Measurements from ENCODE around the gene GPATCH2.

GPATCH2 gene

GRCh38 chr1:217630711-217631591, at the start of gene GPATCH2, which contains the start of gene SPATA17:
Gene GPATCH2, minus strand, starts transcription at chr1:217631090. Its CDS starts 119 bp downstream, at chr1:217630971.
Gene SPATA17, plus strand, starts transcription at chr1:217631344. Its CDS starts 35 bp downstream, at chr1:217631379.
- DNase-seq (ENCODE audit: low spot score): peak; percentile 79

GRCh38 chr1:217674028-217674729, 43.3 kb upstream of the GPATCH2 start:
- DNase-seq (ENCODE audit: low spot score): peak; percentile 9

- peak; percentile 22 for DNase-seq (ENCODE audit: low spot score)
Observed at GRCh38 chr1:217673387-217673786, 42.5 kb upstream of the GPATCH2 start.

GRCh38 chr1:217668351-217668940, 37.6 kb upstream of the GPATCH2 start:
- no peak for DNase-seq (ENCODE audit: low spot score)

- no peak for DNase-seq (ENCODE audit: low spot score)
Observed at GRCh38 chr1:217661407-217661806, 30.5 kb upstream of the GPATCH2 start.

GRCh38 chr1:217660353-217661062, 29.6 kb upstream of the GPATCH2 start:
- no peak for DNase-seq (ENCODE audit: low spot score)

GRCh38 chr1:217650674-217651073, 19.8 kb upstream of the GPATCH2 start:
- DNase-seq (ENCODE audit: low spot score): no peak

GRCh38 chr1:217647791-217648190, 16.9 kb upstream of the GPATCH2 start:
- no peak for DNase-seq (ENCODE audit: low spot score)

GRCh38 chr1:217642455-217642854, 11.6 kb upstream of the GPATCH2 start:
- no peak for DNase-seq (ENCODE audit: low spot score)

- DNase-seq (ENCODE audit: low spot score): no peak
Observed at GRCh38 chr1:217627431-217627830, 3.5 kb downstream of the GPATCH2 start.

GRCh38 chr1:217626321-217626720, 4.6 kb downstream of the GPATCH2 start:
- no peak for DNase-seq (ENCODE audit: low spot score)

- no peak for DNase-seq (ENCODE audit: low spot score)
Observed at GRCh38 chr1:217622042-217622441, 8.8 kb downstream of the GPATCH2 start.

GRCh38 chr1:217620814-217621213, 10.1 kb downstream of the GPATCH2 start:
- DNase-seq (ENCODE audit: low spot score): no peak

GRCh38 chr1:217617126-217617525, 13.8 kb downstream of the GPATCH2 start:
- no peak for DNase-seq (ENCODE audit: low spot score)

- no peak for DNase-seq (ENCODE audit: low spot score)
Observed at GRCh38 chr1:217614200-217614712, 16.6 kb downstream of the GPATCH2 start.

GRCh38 chr1:217605390-217605789, 25.5 kb downstream of the GPATCH2 start:
- no peak for DNase-seq (ENCODE audit: low spot score)

- DNase-seq (ENCODE audit: low spot score): no peak
Observed at GRCh38 chr1:217602380-217602779, 28.5 kb downstream of the GPATCH2 start.

- no peak for DNase-seq (ENCODE audit: low spot score)
Observed at GRCh38 chr1:217599154-217599553, 31.7 kb downstream of the GPATCH2 start.

GRCh38 chr1:217590598-217590997, 40.3 kb downstream of the GPATCH2 start:
- no peak for DNase-seq (ENCODE audit: low spot score)

GRCh38 chr1:217586586-217586985, 44.3 kb downstream of the GPATCH2 start:
- DNase-seq (ENCODE audit: low spot score): no peak

GRCh38 chr1:217585577-217585976, 45.3 kb downstream of the GPATCH2 start:
- DNase-seq (ENCODE audit: low spot score): no peak

All from globus pallidus (tissue), 1 donor.